Stimulated activated CD4-positive, alpha-beta T cell treated with anti-CD3 and anti-CD28 coated beads, Interleukin-4, amount 100 ng/mL, for 48 hours (primary cell): ENCODE measurements around the gene HADHA.

Experiments used
- DNase-seq, 2 donors: peaks; one replicate each; pipeline ENCODE4 v3.0.0-alpha.2; 2020; ENCODE audit warnings: low read depth in 2 of 2

Gene HADHA

DNA sequence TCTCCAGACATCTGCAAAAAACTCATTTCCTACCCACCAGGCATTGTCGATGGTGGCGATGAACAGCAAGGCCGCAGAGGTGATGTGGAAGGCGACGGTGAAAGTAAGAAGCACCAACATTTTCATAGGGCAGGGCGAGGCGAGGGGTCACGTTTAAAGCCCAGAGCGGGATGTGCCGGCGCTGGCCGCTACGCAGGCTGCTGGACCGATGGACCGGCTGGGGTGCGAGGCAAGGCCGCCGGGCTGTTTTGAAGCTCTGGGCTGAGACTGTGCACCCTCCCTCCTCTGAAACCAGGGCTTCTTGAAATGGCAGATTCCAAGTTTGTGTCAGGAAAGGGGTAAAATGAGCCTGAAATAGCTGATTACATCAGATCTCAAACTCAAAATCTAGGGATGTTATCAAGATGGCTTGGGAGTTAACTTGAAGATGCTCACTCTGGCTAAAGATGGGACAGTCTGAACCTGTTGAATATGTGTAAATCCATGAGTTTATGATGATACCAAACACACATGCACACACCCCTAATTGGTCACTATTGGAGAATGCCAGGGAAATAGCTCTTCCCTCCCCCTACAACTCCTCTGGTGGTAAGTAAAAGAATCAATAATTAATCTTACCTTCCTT lies 103.2 kb downstream of the HADHA start:
- DNase-seq = no peak
